GM18508 (cell line): ENCODE data around the gene GHR.
"Not testable (repeated sequence)": the region's sequence is repeated elsewhere in the genome, so short reads cannot be mapped to it uniquely, and the experiment has no call there.

ENCODE experiments used
- ATAC-seq: cut with Tn5 transposase; IDR thresholded peaks from one replicate; pipeline ENCODE4 v1.9.1; 2021; ENCODE audit warnings: moderate number of reproducible peaks; ENCODE audit not compliant: insufficient read depth, unreplicated experiment

GHR gene

DNA sequence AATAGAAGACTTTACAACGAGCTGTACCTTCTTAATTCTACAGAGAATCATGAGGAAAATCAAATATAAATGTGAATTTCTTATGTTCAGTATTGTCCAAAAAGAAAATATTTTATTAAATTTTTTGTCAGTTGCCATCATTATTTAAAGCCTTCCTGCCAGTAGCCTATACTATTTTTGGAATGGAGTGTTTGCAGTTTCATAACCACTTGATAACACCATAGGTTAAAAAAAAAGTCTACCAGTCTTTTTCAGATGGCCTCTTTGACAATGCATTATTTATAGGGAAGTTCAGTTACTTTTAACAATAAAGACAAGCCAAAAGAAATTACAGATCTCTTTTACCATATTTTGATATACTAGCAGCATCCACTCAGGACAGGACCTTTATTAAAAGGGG is 253.1 kb downstream of the GHR start:
- ATAC-seq = no peak

DNA sequence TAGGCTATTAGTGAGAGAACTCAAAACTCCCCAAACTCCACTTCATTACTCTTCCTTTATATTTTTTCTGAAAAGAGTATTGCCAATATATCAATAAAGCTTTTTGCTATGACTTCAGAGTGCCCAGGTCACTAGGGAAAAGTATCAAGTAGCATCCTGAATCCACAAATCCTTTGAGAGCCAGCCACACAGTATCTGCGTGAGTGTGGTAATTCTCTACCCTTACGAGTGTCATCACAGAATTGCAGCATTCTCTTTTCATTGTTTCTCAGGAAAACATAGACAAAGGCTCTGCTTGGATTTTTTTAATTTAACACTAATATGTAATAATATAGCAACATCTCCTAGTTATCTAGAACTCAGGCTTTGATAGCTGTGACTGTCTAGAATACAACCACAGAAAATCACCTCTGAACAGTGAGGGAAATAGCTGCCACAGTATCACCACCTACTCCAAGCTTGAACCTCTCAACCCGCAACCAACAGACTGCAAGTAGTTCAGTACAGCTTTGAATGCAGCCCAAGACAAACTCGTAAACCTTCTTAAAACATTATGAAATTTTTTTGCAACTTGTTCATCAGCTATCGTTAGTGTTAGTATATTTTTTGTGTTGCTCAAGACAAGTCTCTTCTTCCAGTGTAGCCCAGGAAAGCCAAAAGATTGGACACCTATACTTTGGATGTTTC is 254.1 kb downstream of the GHR start:
- ATAC-seq = no peak

DNA sequence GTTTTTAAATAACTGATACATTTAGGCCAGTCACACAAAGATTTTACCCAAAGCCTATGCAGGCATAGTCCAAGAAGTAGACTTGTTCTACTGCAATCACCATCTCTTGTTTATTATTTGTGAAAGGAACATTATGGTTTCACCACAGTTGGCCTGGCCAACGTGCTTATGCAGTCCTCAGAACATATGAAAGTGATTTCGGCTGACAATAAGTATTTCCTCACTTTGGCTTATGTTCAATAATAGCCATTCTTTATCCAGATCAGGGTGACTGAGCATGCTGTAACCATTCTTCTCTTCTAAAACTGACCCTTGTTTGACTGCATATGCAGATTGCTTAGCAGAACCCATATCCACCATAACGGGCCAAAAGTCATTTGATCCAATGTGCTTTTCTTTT is 256.8 kb downstream of the GHR start:
- ATAC-seq = no peak

- not testable (repeated sequence) for ATAC-seq
Observed at GRCh38 chr5:42685078-42685477, 261.8 kb downstream of the GHR start.

DNA sequence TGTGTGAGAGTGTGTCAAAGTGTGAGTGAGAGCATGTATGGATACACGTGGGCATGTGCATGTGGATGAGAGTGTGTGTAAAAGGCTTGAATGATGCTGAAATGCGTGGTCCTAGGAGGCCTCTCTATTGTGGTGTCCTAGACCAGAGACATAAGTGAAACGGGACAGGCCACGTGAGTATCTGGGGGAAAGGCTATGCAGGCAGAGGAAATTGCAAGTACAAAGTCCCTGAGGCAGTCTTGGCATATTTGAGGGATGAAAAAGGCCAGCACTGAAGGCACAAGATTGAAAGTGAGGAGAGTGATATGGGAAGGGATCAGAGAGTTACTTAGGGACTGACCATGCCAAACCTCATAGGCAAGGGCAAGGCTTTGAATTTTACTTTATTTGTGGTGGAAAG is 266.2 kb downstream of the GHR start:
- no peak for ATAC-seq

- no peak for ATAC-seq
Observed at GRCh38 chr5:42691413-42691937, 268.2 kb downstream of the GHR start.

DNA sequence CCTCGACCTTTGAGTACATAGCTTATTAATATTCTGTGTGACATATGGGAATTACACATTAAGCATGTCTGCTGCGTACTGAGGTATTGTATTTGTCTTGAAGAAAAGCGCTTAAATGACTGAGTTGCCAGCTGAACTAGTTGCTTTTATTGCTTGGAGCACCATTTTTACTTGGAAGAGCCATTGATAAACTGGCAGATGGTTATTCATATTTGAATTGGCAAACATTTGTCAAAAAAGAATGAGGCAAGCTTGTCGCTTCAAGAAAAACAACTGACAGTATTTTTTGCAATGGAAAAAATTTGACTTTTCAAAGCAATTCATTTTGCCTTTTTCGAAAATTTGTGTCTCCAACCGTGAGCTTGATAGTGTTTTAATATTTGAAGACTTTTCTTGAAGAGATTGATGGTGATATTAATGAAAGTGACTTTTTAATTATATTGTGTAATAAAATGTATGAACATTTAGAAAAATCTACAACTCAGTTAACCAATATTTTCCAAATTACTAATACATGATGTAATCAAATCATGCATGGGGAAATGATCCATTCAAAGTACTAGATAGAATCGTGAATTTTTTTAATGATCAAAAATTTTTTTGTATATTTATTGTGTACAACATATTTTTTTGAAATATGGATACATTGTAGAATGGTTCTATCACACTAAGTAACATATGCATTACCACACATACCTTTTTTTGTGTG is 278.3 kb downstream of the GHR start:
- ATAC-seq = no peak

GRCh38 chr5:42703238-42703637 is 280.0 kb downstream of the GHR start:
- no peak for ATAC-seq

DNA sequence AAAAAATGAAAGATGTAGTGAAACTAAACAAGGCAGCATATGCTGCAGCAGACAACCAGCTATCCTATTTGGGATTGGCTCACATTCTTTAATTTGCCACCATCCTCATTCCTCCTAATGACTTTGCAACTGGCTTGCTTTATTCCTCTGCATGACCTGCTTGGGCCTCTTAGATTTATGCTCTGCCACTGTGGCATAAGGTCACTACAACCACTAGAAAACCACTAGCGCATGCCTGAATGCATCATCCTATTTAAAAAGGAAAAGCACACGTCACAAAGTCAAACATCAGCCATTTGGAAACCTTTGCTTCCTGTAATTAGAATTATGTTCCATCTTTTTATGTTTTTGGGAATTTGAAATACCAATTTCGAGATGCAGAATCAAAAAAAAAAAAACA is 292.5 kb downstream of the GHR start:
- no peak for ATAC-seq

DNA sequence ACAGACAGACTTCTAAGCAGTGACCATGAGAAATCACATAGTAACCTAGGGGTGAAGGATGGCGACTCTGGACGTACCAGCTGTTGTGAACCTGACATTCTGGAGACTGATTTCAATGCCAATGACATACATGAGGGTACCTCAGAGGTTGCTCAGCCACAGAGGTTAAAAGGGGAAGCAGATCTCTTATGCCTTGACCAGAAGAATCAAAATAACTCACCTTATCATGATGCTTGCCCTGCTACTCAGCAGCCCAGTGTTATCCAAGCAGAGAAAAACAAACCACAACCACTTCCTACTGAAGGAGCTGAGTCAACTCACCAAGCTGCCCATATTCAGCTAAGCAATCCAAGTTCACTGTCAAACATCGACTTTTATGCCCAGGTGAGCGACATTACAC is 295.4 kb downstream of the GHR start:
- peak; percentile 87 for ATAC-seq

DNA sequence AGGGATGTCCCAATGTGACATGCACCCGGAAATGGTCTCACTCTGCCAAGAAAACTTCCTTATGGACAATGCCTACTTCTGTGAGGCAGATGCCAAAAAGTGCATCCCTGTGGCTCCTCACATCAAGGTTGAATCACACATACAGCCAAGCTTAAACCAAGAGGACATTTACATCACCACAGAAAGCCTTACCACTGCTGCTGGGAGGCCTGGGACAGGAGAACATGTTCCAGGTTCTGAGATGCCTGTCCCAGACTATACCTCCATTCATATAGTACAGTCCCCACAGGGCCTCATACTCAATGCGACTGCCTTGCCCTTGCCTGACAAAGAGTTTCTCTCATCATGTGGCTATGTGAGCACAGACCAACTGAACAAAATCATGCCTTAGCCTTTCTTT is 295.8 kb downstream of the GHR start:
- ATAC-seq = no peak

DNA sequence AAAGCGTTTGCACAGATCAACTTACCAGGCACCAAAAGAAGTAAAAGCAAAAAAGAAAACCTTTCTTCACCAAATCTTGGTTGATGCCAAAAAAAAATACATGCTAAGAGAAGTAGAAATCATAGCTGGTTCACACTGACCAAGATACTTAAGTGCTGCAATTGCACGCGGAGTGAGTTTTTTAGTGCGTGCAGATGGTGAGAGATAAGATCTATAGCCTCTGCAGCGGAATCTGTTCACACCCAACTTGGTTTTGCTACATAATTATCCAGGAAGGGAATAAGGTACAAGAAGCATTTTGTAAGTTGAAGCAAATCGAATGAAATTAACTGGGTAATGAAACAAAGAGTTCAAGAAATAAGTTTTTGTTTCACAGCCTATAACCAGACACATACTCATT is 297.0 kb downstream of the GHR start:
- ATAC-seq = no peak

DNA sequence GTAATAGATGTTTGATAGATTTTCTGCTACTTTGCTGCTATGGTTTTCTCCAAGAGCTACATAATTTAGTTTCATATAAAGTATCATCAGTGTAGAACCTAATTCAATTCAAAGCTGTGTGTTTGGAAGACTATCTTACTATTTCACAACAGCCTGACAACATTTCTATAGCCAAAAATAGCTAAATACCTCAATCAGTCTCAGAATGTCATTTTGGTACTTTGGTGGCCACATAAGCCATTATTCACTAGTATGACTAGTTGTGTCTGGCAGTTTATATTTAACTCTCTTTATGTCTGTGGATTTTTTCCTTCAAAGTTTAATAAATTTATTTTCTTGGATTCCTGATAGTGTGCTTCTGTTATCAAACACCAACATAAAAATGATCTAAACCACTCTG is 298.2 kb downstream of the GHR start:
- ATAC-seq = no peak

DNA sequence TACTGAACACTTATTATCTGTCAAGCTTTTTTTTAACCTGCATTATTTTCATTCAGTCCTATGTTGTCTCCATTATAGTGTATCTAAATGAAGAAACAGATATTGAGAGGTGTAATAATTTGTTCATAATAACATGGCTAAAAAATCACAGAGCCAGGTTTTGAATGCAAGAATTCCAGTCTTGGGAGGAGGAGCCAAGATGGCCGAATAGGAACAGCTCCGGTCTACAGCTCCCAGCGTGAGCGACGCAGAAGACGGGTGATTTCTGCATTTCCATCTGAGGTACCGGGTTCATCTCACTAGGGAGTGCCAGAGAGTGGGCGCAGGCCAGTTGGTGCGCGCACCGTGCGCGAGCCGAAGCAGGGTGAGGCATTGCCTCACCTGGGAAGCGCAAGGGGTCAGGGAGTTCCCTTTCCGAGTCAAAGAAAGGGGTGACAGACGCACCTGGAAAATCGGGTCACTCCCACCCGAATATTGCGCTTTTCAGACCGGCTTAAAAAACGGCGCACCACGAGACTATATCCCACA is 311.4 kb downstream of the GHR start:
- not testable (repeated sequence) for ATAC-seq

GRCh38 chr5:42740920-42741319 is 317.7 kb downstream of the GHR start:
- ATAC-seq = no peak

DNA sequence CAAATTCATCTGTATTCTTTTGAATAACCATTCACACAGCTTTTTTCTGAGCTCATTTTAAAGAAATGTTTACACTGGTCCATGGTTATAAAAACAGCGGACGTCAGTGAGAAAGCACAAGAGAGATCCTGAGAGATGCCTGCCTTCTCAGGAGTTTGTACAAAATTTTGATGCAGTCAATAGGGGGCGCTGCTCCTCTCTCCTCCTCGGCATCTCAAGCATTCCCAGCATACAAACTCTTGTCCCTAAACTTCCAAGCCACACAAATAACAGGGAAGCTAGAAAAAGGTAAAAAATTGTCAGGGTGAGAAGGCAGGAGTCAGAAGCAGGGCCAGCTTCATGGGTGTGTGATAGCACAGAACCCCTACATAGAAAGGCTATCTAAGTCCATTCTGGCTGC is 322.2 kb downstream of the GHR start:
- no peak for ATAC-seq

DNA sequence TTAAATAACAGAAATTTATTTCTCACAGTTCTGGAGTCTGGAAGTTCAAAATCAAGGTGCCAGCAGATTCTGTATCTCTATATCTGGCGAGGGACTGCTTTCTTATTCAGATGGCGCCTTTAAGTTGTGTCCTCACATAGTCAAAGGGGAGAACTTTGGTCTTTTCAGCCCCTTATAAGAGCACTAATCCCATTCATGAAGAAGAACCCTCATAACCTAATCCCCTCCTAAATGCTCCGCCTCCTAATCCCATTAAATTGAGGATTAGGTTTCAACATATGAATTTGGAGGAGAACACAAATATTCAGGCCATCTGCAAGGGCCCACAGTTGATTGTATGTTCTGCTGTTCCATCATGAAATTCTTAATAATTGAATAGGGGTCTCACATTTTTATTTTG is 322.6 kb downstream of the GHR start:
- no peak for ATAC-seq

DNA sequence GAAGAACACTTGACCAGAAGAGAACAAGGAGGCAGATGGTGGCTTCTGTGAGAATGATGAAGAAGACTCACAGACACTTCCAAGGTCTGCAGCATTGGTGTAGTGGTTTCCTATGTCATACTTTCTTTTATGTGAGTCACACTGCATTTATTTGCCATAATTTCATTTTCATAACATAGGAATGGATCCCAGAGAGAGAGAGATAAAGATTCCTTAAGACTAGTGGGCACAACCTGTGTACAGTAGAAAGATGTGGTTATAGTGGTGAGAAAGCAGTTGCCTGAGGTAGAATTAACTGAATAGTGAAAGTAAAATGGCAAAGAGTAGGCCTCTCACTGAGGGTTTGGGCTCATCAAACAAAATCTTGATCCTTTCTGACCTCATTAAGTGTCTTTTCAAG is 325.8 kb downstream of the GHR start:
- no peak for ATAC-seq

DNA sequence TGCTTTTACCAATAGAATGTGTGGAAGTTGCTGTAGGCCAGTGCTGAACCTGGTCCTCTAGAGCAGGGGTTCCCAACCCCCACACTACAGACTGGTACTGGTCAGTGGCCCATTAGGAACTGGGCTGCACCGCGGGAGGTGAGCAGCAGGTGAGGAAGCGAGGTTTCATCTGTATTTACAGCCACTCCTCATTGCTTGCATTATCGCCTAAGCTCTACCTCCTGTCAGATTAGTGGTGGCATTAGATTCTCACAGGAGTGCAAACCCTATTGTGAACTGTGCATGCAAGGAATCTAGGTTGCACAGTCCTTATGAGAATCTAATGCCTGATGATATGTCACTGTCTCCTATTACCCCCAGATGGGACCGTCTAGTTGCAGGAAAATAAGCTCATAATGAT is 327.3 kb downstream of the GHR start:
- no peak for ATAC-seq

DNA sequence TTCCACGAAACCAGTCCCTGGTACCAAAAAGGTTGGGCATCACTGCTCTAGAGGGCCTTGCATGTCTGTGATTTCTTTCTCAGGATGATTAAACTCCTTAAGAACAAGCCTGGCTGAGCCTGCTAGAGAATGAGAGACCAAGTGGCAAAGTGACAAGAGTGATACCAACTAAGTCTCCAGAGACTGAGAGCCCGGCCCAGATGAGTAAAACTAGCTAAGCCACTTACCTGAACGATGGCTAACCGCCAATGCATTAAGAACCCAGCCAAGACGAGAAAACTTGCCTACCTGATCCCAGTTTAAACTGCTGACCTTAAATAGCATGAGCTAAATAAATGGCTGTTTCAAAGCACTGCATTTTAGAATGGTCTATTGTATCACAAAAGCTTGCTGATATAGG is 327.8 kb downstream of the GHR start:
- ATAC-seq = no peak

DNA sequence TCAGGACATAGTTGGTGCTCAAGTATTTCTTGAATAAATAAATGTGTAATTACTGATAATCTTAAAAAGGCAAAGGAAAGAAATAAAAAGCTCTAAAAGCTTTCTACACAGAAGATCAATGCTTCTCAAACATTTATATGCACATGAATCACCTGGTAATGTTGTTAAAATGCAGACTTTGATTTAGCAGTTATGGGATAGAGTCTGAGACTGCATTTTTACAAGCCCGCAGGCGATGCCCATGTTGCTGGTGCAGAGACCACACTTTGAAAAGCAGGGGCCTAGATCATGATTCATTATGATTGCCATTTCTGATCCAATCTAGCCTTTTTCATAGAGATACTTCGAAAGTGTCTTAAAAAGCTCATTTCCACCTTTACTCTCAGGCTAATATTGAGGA is 329.9 kb downstream of the GHR start:
- ATAC-seq = no peak
